HG03575 (cell line): ENCODE results near the gene DSPP.

Experiments used
- ATAC-seq: cut with Tn5 transposase; IDR thresholded peaks from one replicate; pipeline ENCODE4 v1.9.1; 2021; ENCODE audit not compliant: unreplicated experiment, insufficient number of reproducible peaks, low FRiP score; ENCODE audit errors: extremely low read depth

The DSPP gene

GRCh38 chr4:87620491-87620890 is 12.2 kb downstream of the DSPP start:
- ATAC-seq: no peak

DNA sequence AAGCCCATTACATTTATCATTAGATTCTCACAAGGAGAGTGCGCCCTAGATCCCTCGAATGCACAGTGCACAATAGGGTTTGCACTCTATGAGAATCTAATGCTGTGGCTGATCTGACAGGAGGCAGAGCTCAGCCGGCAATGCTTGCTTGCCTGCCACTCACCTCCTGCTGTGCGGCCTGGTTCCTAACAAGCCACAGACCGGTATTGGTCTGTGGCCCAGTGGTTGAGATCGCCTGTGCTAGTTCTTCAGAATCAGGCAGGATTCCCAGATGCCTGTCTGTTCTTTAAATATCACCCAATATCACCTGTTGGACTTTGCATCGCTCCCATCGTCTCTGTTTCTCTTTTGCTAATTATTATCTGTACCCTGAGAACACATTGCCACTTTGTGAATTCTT is 14.0 kb downstream of the DSPP start:
- no peak for ATAC-seq

DNA sequence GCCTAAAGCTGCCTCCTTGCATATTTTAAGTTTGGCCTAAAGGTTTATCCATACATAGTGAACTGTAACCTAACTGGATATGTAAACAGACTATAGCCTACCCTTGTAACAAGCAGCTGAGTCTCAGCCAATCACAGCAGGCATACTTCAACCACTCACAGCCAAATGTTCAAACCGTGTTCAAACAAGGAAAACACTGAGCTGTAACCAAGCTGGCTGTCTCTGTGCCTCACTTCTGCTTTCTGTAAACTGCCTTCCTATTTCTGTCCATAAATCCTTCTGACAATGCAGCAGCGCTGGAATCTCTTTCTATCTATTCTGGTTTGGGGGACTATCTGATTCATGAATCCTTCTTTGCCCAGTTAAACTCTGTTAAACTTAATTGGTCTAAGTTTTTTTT is 16.4 kb downstream of the DSPP start:
- no peak for ATAC-seq

GRCh38 chr4:87631668-87632067 is 23.3 kb downstream of the DSPP start:
- ATAC-seq: no peak

DNA sequence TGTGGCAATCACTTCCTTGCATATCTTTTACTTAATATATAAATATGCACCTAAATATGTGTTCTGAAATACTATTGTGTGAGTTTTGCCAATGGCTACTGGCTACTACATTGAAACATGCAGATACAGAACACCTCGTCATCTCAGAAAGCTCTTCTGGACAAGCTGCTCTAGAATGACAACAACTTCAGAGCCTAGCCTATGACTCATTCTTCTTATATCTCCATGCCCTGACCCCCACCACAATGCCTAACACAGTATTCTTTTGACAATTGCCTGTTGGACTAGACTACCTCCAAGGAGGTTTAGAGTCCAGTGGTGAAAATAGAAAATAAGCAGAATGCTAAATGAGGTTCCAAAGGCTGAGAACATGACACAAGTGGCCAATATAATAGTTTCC is 24.1 kb downstream of the DSPP start:
- ATAC-seq: no peak

- no peak for ATAC-seq
These were observed 24.9 kb downstream of the DSPP start for GRCh38 chr4:87633243-87633642.

GRCh38 chr4:87644286-87644685 is 36.0 kb downstream of the DSPP start:
- ATAC-seq: no peak

DNA sequence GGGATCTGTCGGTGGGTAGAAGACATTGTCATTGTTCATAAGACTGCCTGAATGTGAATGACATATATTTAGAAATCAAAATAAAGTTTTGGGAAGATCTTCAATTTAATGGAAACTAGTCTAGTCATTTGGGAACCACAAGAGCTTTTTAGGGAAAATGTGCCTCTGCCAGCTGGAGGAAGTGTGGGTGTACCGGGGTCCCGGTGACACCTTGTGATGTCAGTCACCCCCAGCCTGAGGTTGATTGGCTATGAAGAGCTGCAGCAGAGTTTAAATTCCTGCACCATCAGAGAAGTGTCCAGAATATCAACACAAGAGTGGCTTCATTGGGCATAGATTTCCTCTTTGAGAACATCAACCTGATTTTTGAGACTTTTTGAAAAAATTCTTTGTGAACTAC is 41.7 kb downstream of the DSPP start, which contains the start of gene DMP1:
Gene DMP1, plus strand, starts transcription at position 301 of the 400 bp plus-strand sequence. CDS start 6,213 bp downstream, outside the sequence.
- no peak for ATAC-seq

DNA sequence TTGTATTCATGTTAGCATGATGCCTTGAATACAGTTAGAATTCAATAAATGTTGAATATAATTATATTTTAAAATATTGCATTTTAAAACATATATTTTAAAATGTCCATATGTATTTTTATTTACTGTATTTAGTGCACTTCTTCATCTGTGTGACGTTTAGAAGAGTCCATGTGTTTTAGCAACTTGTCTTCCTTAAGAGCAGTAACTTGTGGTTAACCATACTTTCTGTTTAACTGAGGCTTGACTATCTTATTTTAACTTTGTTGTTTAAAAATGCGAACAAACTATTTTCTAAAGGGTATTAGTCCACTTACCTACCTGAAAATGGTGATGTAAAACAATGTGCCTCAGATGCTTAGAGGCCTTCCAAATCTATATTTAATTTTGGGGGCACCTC is 42.6 kb downstream of the DSPP start:
- ATAC-seq: no peak

- no peak for ATAC-seq
These were observed 43.6 kb downstream of the DSPP start for GRCh38 chr4:87651941-87652340.

DNA sequence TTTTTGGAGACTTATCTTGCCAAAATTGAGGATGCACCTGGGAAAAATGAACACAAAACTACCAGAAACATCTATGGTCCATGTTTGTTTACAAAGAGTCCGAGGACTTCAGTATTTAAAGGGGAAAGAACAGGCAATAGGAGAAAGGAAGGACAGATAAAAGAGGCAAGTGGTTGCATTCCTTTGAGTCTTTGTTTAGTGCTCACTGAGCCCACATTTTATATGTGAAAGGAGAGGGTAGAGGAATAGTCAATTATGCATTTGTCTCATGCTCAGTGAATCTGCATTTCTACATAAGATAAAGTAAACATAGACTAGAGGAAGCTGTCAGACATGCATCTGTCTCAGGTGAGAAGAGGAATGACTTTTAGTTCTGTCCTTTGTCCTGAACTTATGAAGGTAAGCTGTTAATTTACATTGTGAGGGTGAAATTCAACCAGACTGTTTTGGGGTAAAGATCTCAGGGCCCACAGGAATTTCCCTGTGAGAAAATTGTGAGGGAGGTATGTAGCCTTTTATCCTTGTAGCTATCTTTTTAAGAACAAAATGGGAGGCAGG is 46.2 kb downstream of the DSPP start:
- no peak for ATAC-seq

DNA sequence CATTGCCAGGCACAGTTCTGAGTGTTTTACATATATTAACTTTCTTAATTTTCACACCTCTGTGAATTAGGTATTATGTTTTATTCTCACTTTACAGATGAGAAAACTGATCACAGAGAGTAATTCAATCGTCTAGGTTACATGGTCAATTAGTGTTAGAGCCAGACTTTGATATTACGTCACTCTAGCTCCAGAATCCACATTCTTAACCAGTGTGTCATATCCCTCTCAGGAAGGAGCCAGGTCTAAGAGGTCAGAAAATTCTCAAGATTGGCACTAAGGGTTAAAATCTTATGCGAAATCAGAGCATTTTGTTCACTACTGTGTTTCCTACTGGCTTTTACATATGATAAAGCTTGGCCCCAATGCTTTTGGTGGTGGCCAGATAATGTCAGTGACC is 49.2 kb downstream of the DSPP start:
- ATAC-seq: no peak

- ATAC-seq: no peak
These were observed 51.1 kb downstream of the DSPP start for GRCh38 chr4:87659247-87659931.

DNA sequence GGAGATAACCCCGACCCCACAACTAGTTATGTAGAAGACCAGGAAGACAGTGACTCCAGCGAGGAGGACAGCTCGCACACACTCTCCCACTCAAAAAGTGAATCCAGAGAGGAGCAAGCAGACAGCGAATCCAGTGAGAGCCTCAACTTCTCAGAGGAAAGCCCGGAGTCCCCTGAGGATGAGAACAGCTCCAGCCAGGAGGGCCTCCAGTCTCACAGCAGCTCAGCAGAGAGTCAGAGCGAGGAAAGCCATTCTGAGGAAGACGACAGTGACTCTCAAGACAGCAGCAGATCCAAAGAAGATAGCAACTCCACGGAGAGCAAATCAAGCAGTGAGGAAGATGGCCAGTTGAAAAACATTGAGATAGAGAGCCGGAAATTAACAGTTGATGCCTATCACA is 54.5 kb downstream of the DSPP start:
- no peak for ATAC-seq
